Osteoblast (primary cell): ENCODE data around the gene CHRND. TPM values are rescaled to one million over a fixed set of nuclear protein-coding genes. Genes with fewer than 3 reads are reported as not detected.
A peak's percentile ranks its signal among the peaks of the same experiment; 100 is the strongest.

ENCODE experiments used
- DNase-seq: peaks from one replicate; pipeline ENCODE4 v3.0.0; 2011; ENCODE audit warnings: low spot score, mixed read lengths; ENCODE audit not compliant: insufficient read length; ENCODE audit errors: missing footprints
- H2AFZ ChIP-seq: 2 replicates; pipeline ENCODE4 v1.6.0; 2011; ENCODE audit warnings: mild to moderate bottlenecking, low read length
- H3K27ac ChIP-seq: 2 replicates; pipeline ENCODE4 v1.5.1; 2011; ENCODE audit warnings: mild to moderate bottlenecking, low read depth, low read length, moderate library complexity
- H3K27me3 ChIP-seq: 2 replicates; pipeline ENCODE4 v1.6.0; 2012; ENCODE audit warnings: mild to moderate bottlenecking, control low read depth, inconsistent platforms, low read length, moderate library complexity; ENCODE audit not compliant: insufficient read depth
- H3K36me3 ChIP-seq: 2 replicates; pipeline ENCODE4 v1.5.1; 2011; ENCODE audit warnings: mild to moderate bottlenecking, low read length, control low read depth, moderate library complexity; ENCODE audit not compliant: insufficient read depth
- H3K4me1 ChIP-seq: 2 replicates; pipeline ENCODE4 v1.5.1; 2011; ENCODE audit warnings: mild to moderate bottlenecking, low read length, control low read depth, moderate library complexity; ENCODE audit not compliant: insufficient read depth
- H3K4me2 ChIP-seq: 2 replicates; pipeline ENCODE4 v1.6.0; 2011; ENCODE audit warnings: mild to moderate bottlenecking, low read length; ENCODE audit not compliant: insufficient read depth
- H3K4me3 ChIP-seq: fragments of 200-600 bp; sonication (generic); 3 replicates; pipeline ENCODE4 v1.5.1; 2012; ENCODE audit warnings: mild to moderate bottlenecking, low read length, inconsistent platforms; ENCODE audit not compliant: insufficient read depth
- H3K79me2 ChIP-seq: 2 replicates; pipeline ENCODE4 v1.6.0; 2012; ENCODE audit warnings: mild to moderate bottlenecking, low read length, control low read depth, inconsistent platforms; ENCODE audit not compliant: insufficient read depth
- H3K9me3 ChIP-seq: 2 replicates; pipeline ENCODE4 v1.5.1; 2011; ENCODE audit warnings: low read depth, low read length, control low read depth
- H4K20me1 ChIP-seq: 2 replicates; pipeline ENCODE4 v1.6.0; 2012; ENCODE audit warnings: mild to moderate bottlenecking, low read length, control low read depth; ENCODE audit not compliant: insufficient read depth
- total RNA-seq: library from RNA; depleted of rRNA; stranded (reverse); fragments of >200 nt; gene quantifications from 2 replicates; pipeline ENCODE4 v1.2.3, GENCODE V29; 2012
- TF ChIP-seq, protein P1 (sequence below): IDR thresholded peaks from 2 replicates; pipeline ENCODE4 v1.5.1; 2011; ENCODE audit warnings: mild to moderate bottlenecking, low read depth, low read length, moderate library complexity; ENCODE audit errors: extremely low read depth

Gene CHRND
- total RNA-seq, 1 donor = not detected

DNA sequence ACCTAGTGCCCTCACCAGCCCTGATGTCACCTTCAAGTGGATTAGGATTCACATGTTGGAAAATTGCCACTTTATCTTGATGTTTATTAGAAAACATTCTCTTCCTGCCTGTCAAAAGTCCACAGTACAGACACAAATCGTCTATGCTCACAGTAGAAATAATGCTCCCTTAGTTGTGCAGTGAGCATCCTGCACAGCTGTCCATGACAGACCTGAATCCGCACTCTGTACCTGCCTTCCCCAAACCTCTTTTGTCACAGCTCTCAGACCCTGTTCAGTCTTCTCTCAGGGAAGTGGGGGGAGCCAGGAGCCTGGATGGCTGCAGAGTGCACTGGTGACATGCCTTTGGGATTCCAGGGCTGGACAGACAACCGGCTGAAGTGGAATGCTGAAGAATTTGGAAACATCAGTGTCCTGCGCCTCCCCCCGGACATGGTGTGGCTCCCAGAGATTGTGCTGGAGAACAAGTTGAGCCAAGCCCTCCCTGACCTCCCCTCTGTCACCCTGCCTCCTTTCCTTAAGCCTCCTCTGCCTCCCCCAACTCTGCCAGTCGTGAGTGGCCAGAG lies 2.0 kb downstream of the CHRND start:
- Histone ChIP-seq H3K4me3 (no peak overlapping the region), H3K4me2 (no peak overlapping the region), H3K4me1 (no peaks in the 10 kb centered on the region), H4K20me1 (no peaks in the 10 kb centered on the region), H3K9me3 (no peaks in the 10 kb centered on the region), H3K27me3 (peaks cover 16% of the 10 kb centered on the region), H3K36me3 (no peaks in the 10 kb centered on the region), H3K27ac (no peak overlapping the region), H2AFZ (no peak overlapping the region), H3K79me2 (no peaks in the 10 kb centered on the region)
- TF ChIP-seq, protein P1, sequence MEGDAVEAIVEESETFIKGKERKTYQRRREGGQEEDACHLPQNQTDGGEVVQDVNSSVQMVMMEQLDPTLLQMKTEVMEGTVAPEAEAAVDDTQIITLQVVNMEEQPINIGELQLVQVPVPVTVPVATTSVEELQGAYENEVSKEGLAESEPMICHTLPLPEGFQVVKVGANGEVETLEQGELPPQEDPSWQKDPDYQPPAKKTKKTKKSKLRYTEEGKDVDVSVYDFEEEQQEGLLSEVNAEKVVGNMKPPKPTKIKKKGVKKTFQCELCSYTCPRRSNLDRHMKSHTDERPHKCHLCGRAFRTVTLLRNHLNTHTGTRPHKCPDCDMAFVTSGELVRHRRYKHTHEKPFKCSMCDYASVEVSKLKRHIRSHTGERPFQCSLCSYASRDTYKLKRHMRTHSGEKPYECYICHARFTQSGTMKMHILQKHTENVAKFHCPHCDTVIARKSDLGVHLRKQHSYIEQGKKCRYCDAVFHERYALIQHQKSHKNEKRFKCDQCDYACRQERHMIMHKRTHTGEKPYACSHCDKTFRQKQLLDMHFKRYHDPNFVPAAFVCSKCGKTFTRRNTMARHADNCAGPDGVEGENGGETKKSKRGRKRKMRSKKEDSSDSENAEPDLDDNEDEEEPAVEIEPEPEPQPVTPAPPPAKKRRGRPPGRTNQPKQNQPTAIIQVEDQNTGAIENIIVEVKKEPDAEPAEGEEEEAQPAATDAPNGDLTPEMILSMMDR = no peak
- no peak for DNase-seq

DNA sequence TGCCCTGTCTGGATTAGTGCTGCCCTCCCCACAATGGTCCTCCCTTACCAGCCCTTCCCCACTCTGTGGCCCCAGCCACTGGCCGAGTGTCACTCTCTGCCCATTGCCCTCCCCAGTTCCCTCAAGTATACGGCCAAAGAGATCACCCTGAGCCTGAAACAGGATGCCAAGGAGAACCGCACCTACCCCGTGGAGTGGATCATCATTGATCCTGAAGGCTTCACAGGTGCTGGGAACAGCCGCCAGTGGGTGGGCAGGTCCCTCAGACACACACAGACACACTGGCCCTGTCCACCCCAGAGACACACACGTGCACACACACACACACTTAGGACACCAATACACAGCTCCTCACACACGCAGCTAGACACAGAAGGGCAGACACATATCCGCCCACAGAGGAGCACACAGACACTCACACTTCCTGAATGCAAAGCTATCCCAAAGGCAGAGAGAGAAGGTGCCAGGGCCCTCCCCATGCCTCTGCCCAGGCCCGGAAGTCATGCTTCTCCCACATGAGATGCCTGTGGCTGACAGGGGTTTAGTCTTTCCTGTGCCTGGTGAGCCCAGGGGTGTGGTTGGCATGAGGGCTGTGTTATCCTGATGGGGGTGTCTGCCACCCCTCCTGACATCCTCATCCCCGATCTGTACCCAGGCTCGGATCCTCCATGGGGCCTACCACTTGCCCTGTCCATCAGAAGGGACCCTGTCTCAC lies 2.9 kb downstream of the CHRND start:
- no peak overlapping the region for H3K4me3 ChIP-seq
- H3K4me2 ChIP-seq = no peak overlapping the region
- no peak overlapping the region for H3K27ac ChIP-seq
- no peaks in the 10 kb centered on the region for H3K79me2 ChIP-seq
- no peaks in the 10 kb centered on the region for H3K9me3 ChIP-seq
- no peak for DNase-seq
- no peaks in the 10 kb centered on the region for H3K4me1 ChIP-seq
- H4K20me1 ChIP-seq = no peaks in the 10 kb centered on the region
- TF ChIP-seq, protein P1 = no peak
- H3K27me3 ChIP-seq = peaks cover 7% of the 10 kb centered on the region
- H2AFZ ChIP-seq = no peak overlapping the region
- H3K36me3 ChIP-seq = no peaks in the 10 kb centered on the region

DNA sequence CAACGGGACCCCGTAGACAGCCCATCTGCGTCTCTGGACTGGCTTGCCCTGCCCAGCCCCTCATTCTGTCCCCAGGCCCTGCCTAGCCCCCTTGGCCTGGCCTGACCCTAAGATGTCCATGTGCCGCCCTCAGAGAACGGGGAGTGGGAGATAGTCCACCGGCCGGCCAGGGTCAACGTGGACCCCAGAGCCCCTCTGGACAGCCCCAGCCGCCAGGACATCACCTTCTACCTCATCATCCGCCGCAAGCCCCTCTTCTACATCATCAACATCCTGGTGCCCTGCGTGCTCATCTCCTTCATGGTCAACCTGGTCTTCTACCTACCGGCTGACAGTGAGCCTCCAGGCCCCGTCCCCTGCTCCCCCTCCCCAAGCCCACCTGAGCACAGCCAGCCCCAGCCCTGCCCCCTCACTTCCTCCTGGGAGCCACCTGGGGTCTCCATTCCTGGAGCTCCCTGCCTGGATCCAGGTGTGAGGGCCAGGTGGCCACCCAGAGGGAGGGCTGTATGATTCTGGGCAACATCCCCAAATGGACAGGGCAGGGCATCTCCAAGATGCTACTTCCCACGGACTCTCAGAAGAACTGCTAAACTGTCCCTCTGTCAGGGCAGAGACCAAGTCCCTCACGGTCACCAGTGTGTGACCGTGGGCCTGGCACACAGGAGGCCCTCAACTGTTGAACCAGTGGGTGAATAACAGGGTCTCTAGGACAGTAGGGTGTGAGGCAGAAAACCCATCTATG lies 4.0 kb downstream of the CHRND start:
- H2AFZ ChIP-seq = no peak overlapping the region
- no peak overlapping the region for H3K27ac ChIP-seq
- DNase-seq = peak; percentile 76
- no peak overlapping the region for H3K4me2 ChIP-seq
- H3K36me3 ChIP-seq = no peaks in the 10 kb centered on the region
- H3K27me3 ChIP-seq = no peaks in the 10 kb centered on the region
- H3K79me2 ChIP-seq = no peaks in the 10 kb centered on the region
- H3K4me1 ChIP-seq = no peaks in the 10 kb centered on the region
- H3K9me3 ChIP-seq = no peaks in the 10 kb centered on the region
- no peak overlapping the region for H3K4me3 ChIP-seq
- TF ChIP-seq, protein P1 = no peak
- H4K20me1 ChIP-seq = no peaks in the 10 kb centered on the region
